GM20000 (cell line): ENCODE data around the gene SLC6A13.

ENCODE experiments used
- DNase-seq: peaks from one replicate; pipeline ENCODE4 v3.0.0; 2012; ENCODE audit warnings: low spot score
- CTCF ChIP-seq: IDR thresholded peaks from 2 replicates; pipeline ENCODE4 v1.5.1; 2012; ENCODE audit warnings: mild to moderate bottlenecking, control low read depth; ENCODE audit errors: extremely low read depth, missing control alignments

Gene SLC6A13

GRCh38 chr12:232731-233614 is 29.7 kb downstream of the SLC6A13 start:
- TF ChIP-seq CTCF, result no peak
- no peak for DNase-seq

GRCh38 chr12:230925-231671 is 31.5 kb downstream of the SLC6A13 start:
- DNase-seq, result no peak
- TF ChIP-seq CTCF, result no peak

- no peak for TF ChIP-seq CTCF
- no peak for DNase-seq
These were observed 33.0 kb downstream of the SLC6A13 start for GRCh38 chr12:229441-230191.

- DNase-seq, result no peak
- no peak for TF ChIP-seq CTCF
These were observed 33.8 kb downstream of the SLC6A13 start for GRCh38 chr12:228846-229200.

GRCh38 chr12:227923-228845 is 34.5 kb downstream of the SLC6A13 start:
- no peak for TF ChIP-seq CTCF

GRCh38 chr12:227286-227915 is 35.2 kb downstream of the SLC6A13 start:
- no peak for TF ChIP-seq CTCF
- DNase-seq, result no peak

More at GRCh38 chr12:227923-228845, 34.5 kb downstream of the SLC6A13 start:
- no peak for DNase-seq
